ENCODE data around the gene ATP2B1. TPM values are rescaled to one million over a fixed set of nuclear protein-coding genes. Genes with fewer than 3 reads are reported as not detected.

The ATP2B1 gene
- total and polyA plus RNA-seq, 2 donors (not counting 3 experiments of a cell fraction or from before 2014, with no cell fraction given): 6.4 to 28.0 TPM

DNA sequence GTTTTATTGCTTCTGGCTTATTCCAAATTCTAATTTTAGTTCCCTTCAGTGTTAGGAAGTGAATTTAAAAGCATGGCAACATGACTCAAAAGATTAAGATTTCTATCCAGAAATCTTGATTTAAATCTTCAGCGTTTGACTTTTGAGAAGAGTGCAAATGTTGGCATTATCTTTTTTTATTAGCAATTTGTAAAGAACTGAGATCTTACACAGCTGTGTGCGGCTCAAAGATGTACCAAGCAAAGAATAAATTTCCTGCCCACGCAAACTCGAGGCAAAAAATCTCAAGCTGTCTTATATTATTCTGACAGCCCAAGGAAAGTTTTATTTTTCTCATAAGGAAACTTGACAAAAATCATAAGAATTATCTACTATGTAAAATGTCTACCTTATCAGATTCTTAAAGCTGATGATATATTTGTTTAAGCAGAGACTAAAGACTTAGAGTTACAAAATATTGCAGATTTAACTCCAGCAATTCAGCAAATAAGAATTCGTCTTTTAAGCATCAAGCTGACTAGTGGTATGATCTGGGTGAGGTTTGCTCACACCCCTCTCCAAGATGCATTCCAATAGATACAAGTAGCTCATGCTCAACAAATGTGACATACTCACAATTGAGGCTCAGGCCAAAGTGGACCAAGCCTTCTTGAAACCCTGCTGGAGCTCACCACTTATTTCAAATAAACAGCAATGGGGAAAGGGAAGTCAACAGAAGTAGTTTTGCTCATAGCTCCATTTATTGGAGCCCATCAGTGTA is 135.4 kb downstream of the ATP2B1 start:
- CTCF ChIA-PET: interaction anchor here (0.8 to 2.1 kb wide), 2 partner anchors 11 to 1367 kb away, joined by 3 to 6 read pairs; no protein-coding TSS in a partner anchor

More for the DNA sequence above, 135.4 kb downstream of the ATP2B1 start:
- intact Hi-C loops (cut with micrococcal nuclease): no loop called here
- Histone ChIP-seq H3K4me2 (ENCODE audit: insufficient read depth, low read length) (no peak overlapping the region), H3K79me2 (ENCODE audit: control insufficient read depth, insufficient read depth, low read length) (no peaks in the 10 kb centered on the region), H3K9ac (replicated peaks; ENCODE audit: extremely low read depth, insufficient read depth, low read length) (no peak overlapping the region), H3K4me3 (replicated peaks in 1 of 3; ENCODE audit: insufficient read depth in 1 of 3, low read depth in 1 of 3, low read length in 3 of 3) (no peak overlapping the region), H4K20me1 (replicated peaks; ENCODE audit: control insufficient read depth, extremely low read depth, insufficient read depth, low read length) (no peaks in the 10 kb centered on the region), H2AFZ (ENCODE audit: low read depth, low read length) (no peak overlapping the region), H3K9me3 (replicated peaks; ENCODE audit: control insufficient read depth, insufficient read depth, low read length) (no peaks in the 10 kb centered on the region), H3K36me3 (ENCODE audit: control insufficient read depth in 2 of 2, extremely low read depth in 1 of 2, insufficient read depth in 2 of 2, low read length in 2 of 2) (no peaks in the 10 kb centered on the region), H3K4me1 (ENCODE audit: control insufficient read depth, extremely low read depth, insufficient read depth, low read length) (peaks cover 4% of the 10 kb centered on the region), H3K27ac (ENCODE audit: insufficient read depth, low read depth, low read length) (no peak overlapping the region), H3K27me3 (ENCODE audit: control insufficient read depth in 2 of 2, insufficient read depth in 2 of 2, low read length in 2 of 2) (no peaks in the 10 kb centered on the region), H3K9me1 (replicated peaks; ENCODE audit: control insufficient read depth, extremely low read depth, insufficient read depth, low read length) (no peaks in the 10 kb centered on the region)
- TF ChIP-seq GATA2 (IDR thresholded peaks at IDR 0.05; ENCODE audit: insufficient read depth, insufficient read length, low read depth, low read length) (no peak), FOS (IDR thresholded peaks at IDR 0.05; ENCODE audit: borderline replicate concordance, insufficient read depth, low read length) (no peak), POLR2A (IDR thresholded peaks at IDR 0.05; ENCODE audit: low read depth, low read length) (no peak), POLR2AphosphoS5 (IDR thresholded peaks at IDR 0.05; ENCODE audit: insufficient read depth, low read depth, low read length) (no peak), JUN (IDR thresholded peaks at IDR 0.05; ENCODE audit: borderline replicate concordance, insufficient read depth, insufficient read length, low read depth) (no peak), MYC (IDR thresholded peaks at IDR 0.05; ENCODE audit: low read depth, low read length) (no peak), EZH2 (IDR thresholded peaks at IDR 0.05; ENCODE audit: borderline replicate concordance, low read depth, low read length, severe bottlenecking) (no peak)
- TF ChIP-seq, protein P1, sequence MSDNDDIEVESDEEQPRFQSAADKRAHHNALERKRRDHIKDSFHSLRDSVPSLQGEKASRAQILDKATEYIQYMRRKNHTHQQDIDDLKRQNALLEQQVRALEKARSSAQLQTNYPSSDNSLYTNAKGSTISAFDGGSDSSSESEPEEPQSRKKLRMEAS (IDR thresholded peaks at IDR 0.05; ENCODE audit: insufficient read depth, insufficient read length): no peak
- TF ChIP-seq, protein P2, sequence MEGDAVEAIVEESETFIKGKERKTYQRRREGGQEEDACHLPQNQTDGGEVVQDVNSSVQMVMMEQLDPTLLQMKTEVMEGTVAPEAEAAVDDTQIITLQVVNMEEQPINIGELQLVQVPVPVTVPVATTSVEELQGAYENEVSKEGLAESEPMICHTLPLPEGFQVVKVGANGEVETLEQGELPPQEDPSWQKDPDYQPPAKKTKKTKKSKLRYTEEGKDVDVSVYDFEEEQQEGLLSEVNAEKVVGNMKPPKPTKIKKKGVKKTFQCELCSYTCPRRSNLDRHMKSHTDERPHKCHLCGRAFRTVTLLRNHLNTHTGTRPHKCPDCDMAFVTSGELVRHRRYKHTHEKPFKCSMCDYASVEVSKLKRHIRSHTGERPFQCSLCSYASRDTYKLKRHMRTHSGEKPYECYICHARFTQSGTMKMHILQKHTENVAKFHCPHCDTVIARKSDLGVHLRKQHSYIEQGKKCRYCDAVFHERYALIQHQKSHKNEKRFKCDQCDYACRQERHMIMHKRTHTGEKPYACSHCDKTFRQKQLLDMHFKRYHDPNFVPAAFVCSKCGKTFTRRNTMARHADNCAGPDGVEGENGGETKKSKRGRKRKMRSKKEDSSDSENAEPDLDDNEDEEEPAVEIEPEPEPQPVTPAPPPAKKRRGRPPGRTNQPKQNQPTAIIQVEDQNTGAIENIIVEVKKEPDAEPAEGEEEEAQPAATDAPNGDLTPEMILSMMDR (IDR thresholded peaks at IDR 0.05; ENCODE audit: extremely low read depth in 1 of 2, insufficient read depth in 1 of 2, low read depth in 1 of 2, low read length in 2 of 2): no peak
- POLR2A ChIA-PET: no interaction called here
- DNase-seq (ENCODE audit: low read depth, low spot score) (no peak), FAIRE-seq (no peak)
- dilution Hi-C loops (cut with MboI; ENCODE audit: extremely low pct_ligation_motif_present, low sequenced_read_pairs): no loop called here
- no TSS peak for BruUV-seq (replicated peaks)

Measured in endothelial cell of umbilical vein (primary cell).